HFF-Myc (cell line): ENCODE measurements around the gene SCAMP2.

ENCODE experiments used
- DNase-seq: peaks from one replicate; pipeline ENCODE4 v3.0.0-alpha.2; 2011; ENCODE audit warnings: low read depth; ENCODE audit errors: extremely low read depth
- H3K4me3 ChIP-seq: replicated peaks from 2 replicates; pipeline ENCODE4 v1.5.1; 2011; ENCODE audit warnings: low read depth, mild to moderate bottlenecking, control low read depth, low read length
- CTCF ChIP-seq: IDR thresholded peaks from 2 replicates; pipeline ENCODE4 v1.5.1; 2012; ENCODE audit warnings: mild to moderate bottlenecking, low read depth, low read length, control low read depth; ENCODE audit errors: missing control alignments

The SCAMP2 gene

GRCh38 chr15:74828835-74829234 lies 44.3 kb downstream of the SCAMP2 start:
- H3K4me3 ChIP-seq = no peak overlapping the region
- no peak for DNase-seq
- TF ChIP-seq CTCF = no peak

GRCh38 chr15:74827614-74828013 lies 45.6 kb downstream of the SCAMP2 start:
- TF ChIP-seq CTCF = no peak
- no peak overlapping the region for H3K4me3 ChIP-seq
- DNase-seq = no peak

GRCh38 chr15:74826921-74827320 lies 46.2 kb downstream of the SCAMP2 start:
- DNase-seq = no peak
- TF ChIP-seq CTCF = no peak
- no peak overlapping the region for H3K4me3 ChIP-seq

GRCh38 chr15:74826364-74826819 lies 46.8 kb downstream of the SCAMP2 start, which contains the start of gene CPLX3:
Gene CPLX3, plus strand, starts transcription at chr15:74826627. Its CDS starts 77 bp downstream, at chr15:74826704.
- no peak for TF ChIP-seq CTCF
- DNase-seq = no peak
- no peak within 1 kb of the TSS for H3K4me3 ChIP-seq

- H3K4me3 ChIP-seq = no peak overlapping the region
- TF ChIP-seq CTCF = no peak
- no peak for DNase-seq
These were observed 47.3 kb downstream of the SCAMP2 start for GRCh38 chr15:74825866-74826265.

GRCh38 chr15:74824976-74825375 lies 48.2 kb downstream of the SCAMP2 start:
- no peak for DNase-seq
- no peak for TF ChIP-seq CTCF
- H3K4me3 ChIP-seq = no peak overlapping the region

- DNase-seq = no peak
- H3K4me3 ChIP-seq = no peak overlapping the region
- TF ChIP-seq CTCF = no peak
These were observed 49.8 kb downstream of the SCAMP2 start for GRCh38 chr15:74823324-74823723.
